ENCODE data around the gene MAP7. TPM values are rescaled to one million over a fixed set of nuclear protein-coding genes. Genes with fewer than 3 reads are reported as not detected.

The MAP7 gene
- total RNA-seq, 1 experiment from 2014 or later, result 33.7 TPM

GRCh38 chr6:136576821-136577220 is 26.6 kb upstream of the MAP7 start:
- Histone ChIP-seq H3K9me2 (ENCODE audit: insufficient read depth) (no peaks in the 10 kb centered on the region), H4K20me1 (ENCODE audit: insufficient read depth) (no peaks in the 10 kb centered on the region), H3K27me3 (ENCODE audit: insufficient read depth, low read depth) (no peaks in the 10 kb centered on the region), H3K36me3 (ENCODE audit: low read depth) (peaks cover 36% of the 10 kb centered on the region), H3K27ac (no peak overlapping the region), H3K79me2 (ENCODE audit: low read depth) (no peaks in the 10 kb centered on the region), H3K4me2 (no peak overlapping the region), H3K9me3 (ENCODE audit: insufficient read depth, low read depth) (peaks cover under 1% of the 10 kb centered on the region; the same call in 1 of the 2 replicates), H3F3A (ENCODE audit: insufficient read depth, low read depth) (peaks cover 18% of the 10 kb centered on the region), H3K4me1 (replicated peaks; ENCODE audit: insufficient read depth) (peaks cover 15% of the 10 kb centered on the region), H2AFZ (no peak overlapping the region), H3K4me3 (no peak overlapping the region)
- POLR2A ChIA-PET (ENCODE audit: unreplicated experiment), result no interaction called here
- BruUV-seq (replicated peaks), result no TSS peak
- no peak for DNase-seq
- intact Hi-C loops (cut with micrococcal nuclease; ENCODE audit: unreplicated experiment), result no loop called here
- no peak for TF ChIP-seq CTCF (conservative IDR thresholded peaks at IDR 0.05)
- CTCF ChIA-PET, result no interaction called here

- CTCF ChIA-PET, result no interaction called here
- intact Hi-C loops (cut with micrococcal nuclease; ENCODE audit: unreplicated experiment), result no loop called here
- no TSS peak for BruUV-seq (replicated peaks)
Measured at GRCh38 chr6:136571496-136571895, 21.3 kb upstream of the MAP7 start.

GRCh38 chr6:136571065-136571464 is 20.8 kb upstream of the MAP7 start:
- intact Hi-C loops (cut with micrococcal nuclease; ENCODE audit: unreplicated experiment), result no loop called here
- Histone ChIP-seq H3K27ac (no peak overlapping the region), H3K27me3 (ENCODE audit: insufficient read depth, low read depth) (no peaks in the 10 kb centered on the region), H2AFZ (no peak overlapping the region), H3K4me1 (replicated peaks; ENCODE audit: insufficient read depth) (peaks cover 19% of the 10 kb centered on the region), H3K36me3 (ENCODE audit: low read depth) (peaks cover 34% of the 10 kb centered on the region), H3K4me3 (no peak overlapping the region), H3K9me2 (ENCODE audit: insufficient read depth) (no peaks in the 10 kb centered on the region), H4K20me1 (ENCODE audit: insufficient read depth) (no peaks in the 10 kb centered on the region), H3K79me2 (ENCODE audit: low read depth) (no peaks in the 10 kb centered on the region), H3F3A (ENCODE audit: insufficient read depth, low read depth) (peaks cover 10% of the 10 kb centered on the region), H3K9me3 (ENCODE audit: insufficient read depth, low read depth) (peaks cover 11% of the 10 kb centered on the region; the same call in 1 of the 2 replicates), H3K4me2 (no peak overlapping the region)
- DNase-seq, result no peak
- TF ChIP-seq EZH2 (IDR thresholded peaks at IDR 0.05; ENCODE audit: low read depth) (no peak), CTCF (conservative IDR thresholded peaks at IDR 0.05) (no peak)
- CTCF ChIA-PET, result no interaction called here
- POLR2A ChIA-PET (ENCODE audit: unreplicated experiment), result no interaction called here
- no TSS peak for BruUV-seq (replicated peaks)

More at GRCh38 chr6:136571496-136571895, 21.3 kb upstream of the MAP7 start:
- Histone ChIP-seq H3K79me2 (ENCODE audit: low read depth) (no peaks in the 10 kb centered on the region), H2AFZ (no peak overlapping the region), H3K27ac (no peak overlapping the region), H3K4me1 (replicated peaks; ENCODE audit: insufficient read depth) (peaks cover 14% of the 10 kb centered on the region), H3K9me3 (ENCODE audit: insufficient read depth, low read depth) (peaks cover 11% of the 10 kb centered on the region; the same call in 1 of the 2 replicates), H3K36me3 (ENCODE audit: low read depth) (peaks cover 34% of the 10 kb centered on the region), H3F3A (ENCODE audit: insufficient read depth, low read depth) (peaks cover 9% of the 10 kb centered on the region), H3K4me2 (no peak overlapping the region), H4K20me1 (ENCODE audit: insufficient read depth) (no peaks in the 10 kb centered on the region), H3K27me3 (ENCODE audit: insufficient read depth, low read depth) (no peaks in the 10 kb centered on the region), H3K4me3 (no peak overlapping the region), H3K9me2 (ENCODE audit: insufficient read depth) (no peaks in the 10 kb centered on the region)
- DNase-seq, result no peak
- TF ChIP-seq EZH2 (IDR thresholded peaks at IDR 0.05; ENCODE audit: low read depth) (no peak), CTCF (conservative IDR thresholded peaks at IDR 0.05) (no peak)
- POLR2A ChIA-PET (ENCODE audit: unreplicated experiment), result no interaction called here

Data from PC-9 (cell line).